KMS-11 (cell line): ENCODE measurements around the gene ARHGAP9.
A peak's percentile ranks its signal among the peaks of the same experiment; 100 is the strongest.

Experiments used
- H2AFZ ChIP-seq: fragments of 200-600 bp; sonication (generic); 2 replicates; pipeline ENCODE4 v1.6.1; 2016; ENCODE audit warnings: antibody characterized with exemption, mixed run types, low read depth
- H3K27ac ChIP-seq: fragments of 200-600 bp; sonication (generic); 2 replicates; pipeline ENCODE4 v1.6.1; 2016; ENCODE audit warnings: mild to moderate bottlenecking, mixed run types
- H3K27me3 ChIP-seq: fragments of 200-600 bp; sonication (generic); 2 replicates; pipeline ENCODE4 v1.6.1; 2017; ENCODE audit warnings: mild to moderate bottlenecking, low read depth, mixed run types, moderate library complexity; ENCODE audit not compliant: insufficient read depth
- H3K36me3 ChIP-seq: fragments of 200-600 bp; sonication (generic); 2 replicates; pipeline ENCODE4 v1.6.1; 2017; ENCODE audit warnings: mild to moderate bottlenecking, mixed run types; ENCODE audit not compliant: insufficient read depth
- H3K4me1 ChIP-seq: fragments of 200-600 bp; sonication (generic); 2 replicates; pipeline ENCODE4 v1.6.1; 2016; ENCODE audit warnings: mild to moderate bottlenecking, low read depth, mixed run types; ENCODE audit not compliant: poor library complexity, severe bottlenecking
- H3K4me2 ChIP-seq: fragments of 200-600 bp; sonication (generic); 2 replicates; pipeline ENCODE4 v1.7.0; 2016; ENCODE audit warnings: mild to moderate bottlenecking, mixed run types
- H3K4me3 ChIP-seq: fragments of 200-600 bp; sonication (generic); IDR thresholded peaks from 2 replicates; pipeline ENCODE4 v1.6.1; 2017; ENCODE audit warnings: low read depth, low read length, mixed read lengths; ENCODE audit not compliant: insufficient read depth
- H3K79me2 ChIP-seq: fragments of 200-600 bp; sonication (generic); 2 replicates; pipeline ENCODE4 v1.6.1; 2016; ENCODE audit warnings: low read depth, mixed run types; ENCODE audit not compliant: insufficient read depth
- H3K9ac ChIP-seq: fragments of 200-600 bp; sonication (generic); 2 replicates; pipeline ENCODE4 v1.6.1; 2016; ENCODE audit warnings: mild to moderate bottlenecking, mixed run types
- H4K20me1 ChIP-seq: fragments of 200-600 bp; sonication (generic); 2 replicates; pipeline ENCODE4 v1.6.1; 2016; ENCODE audit warnings: mild to moderate bottlenecking, mixed run types; ENCODE audit not compliant: insufficient read depth
- CTCF ChIP-seq: fragments of 200-600 bp; sonication (generic); conservative IDR thresholded peaks from 2 replicates; pipeline ENCODE4 v1.6.1; 2017; ENCODE audit warnings: low read depth, mild to moderate bottlenecking, antibody characterized with exemption, low read length, moderate library complexity, mixed read lengths

The ARHGAP9 gene

GRCh38 chr12:57431654-57432188, 47.9 kb downstream of the ARHGAP9 start:
- no peak for TF ChIP-seq CTCF
- Histone ChIP-seq H4K20me1 (no peaks in the 10 kb centered on the region), H3K27me3 (no peaks in the 10 kb centered on the region), H3K36me3 (no peaks in the 10 kb centered on the region), H2AFZ (peak overlapping the region; percentile 88), H3K79me2 (peaks cover 6% of the 10 kb centered on the region; the same call in 1 of the 2 replicates), H3K9ac (peak overlapping the region; percentile 71; the same call in 1 of the 2 replicates), H3K27ac (peak overlapping the region; percentile 64), H3K4me3 (no peak overlapping the region), H3K4me2 (peak overlapping the region; percentile 90), H3K4me1 (peaks cover 14% of the 10 kb centered on the region)

- peaks cover 6% of the 10 kb centered on the region; the same call in 1 of the 2 replicates for H3K79me2 ChIP-seq
- peak within 1 kb of the TSS; percentile 88 for H2AFZ ChIP-seq
- H3K36me3 ChIP-seq = no peaks in the 10 kb centered on the region
- H3K27ac ChIP-seq = peak within 1 kb of the TSS; percentile 64
- H3K4me3 ChIP-seq = no peak within 1 kb of the TSS
- peak within 1 kb of the TSS; percentile 90 for H3K4me2 ChIP-seq
- H3K9ac ChIP-seq = peak within 1 kb of the TSS; percentile 71
- peaks cover 14% of the 10 kb centered on the region for H3K4me1 ChIP-seq
- TF ChIP-seq CTCF = 0 out of 2 replicates have a peak, but pooled peaks have one; percentile 1
- no peaks in the 10 kb centered on the region for H4K20me1 ChIP-seq
- no peaks in the 10 kb centered on the region for H3K27me3 ChIP-seq
Observed at GRCh38 chr12:57430931-57431566, 48.6 kb downstream of the ARHGAP9 start, which contains the start of gene R3HDM2. Gene R3HDM2, minus strand, starts transcription at chr12:57431043. Its CDS starts 120,615 bp downstream, at chr12:57310428.

GRCh38 chr12:57430112-57430930, 49.3 kb downstream of the ARHGAP9 start:
- TF ChIP-seq CTCF = peak; percentile 32; the same call in 1 of the 2 replicates
- peak overlapping the region; percentile 58 for H2AFZ ChIP-seq
- H3K27me3 ChIP-seq = no peaks in the 10 kb centered on the region
- H3K4me2 ChIP-seq = peak overlapping the region; percentile 48
- H3K79me2 ChIP-seq = peaks cover 6% of the 10 kb centered on the region; the same call in 1 of the 2 replicates
- H4K20me1 ChIP-seq = no peaks in the 10 kb centered on the region
- H3K36me3 ChIP-seq = no peaks in the 10 kb centered on the region
- H3K4me1 ChIP-seq = peaks cover 14% of the 10 kb centered on the region
- H3K4me3 ChIP-seq = no peak overlapping the region
- peak overlapping the region; percentile 71 for H3K9ac ChIP-seq
- peak overlapping the region; percentile 64 for H3K27ac ChIP-seq

GRCh38 chr12:57429473-57430111, 50.1 kb downstream of the ARHGAP9 start:
- H3K27ac ChIP-seq = peak overlapping the region; percentile 64
- no peaks in the 10 kb centered on the region for H3K27me3 ChIP-seq
- peaks cover 6% of the 10 kb centered on the region; the same call in 1 of the 2 replicates for H3K79me2 ChIP-seq
- peak overlapping the region; percentile 71; the same call in 1 of the 2 replicates for H3K9ac ChIP-seq
- no peak overlapping the region for H3K4me3 ChIP-seq
- peaks cover 14% of the 10 kb centered on the region for H3K4me1 ChIP-seq
- no peaks in the 10 kb centered on the region for H4K20me1 ChIP-seq
- H3K4me2 ChIP-seq = peak overlapping the region; percentile 48
- H3K36me3 ChIP-seq = no peaks in the 10 kb centered on the region
- TF ChIP-seq CTCF = no peak
- H2AFZ ChIP-seq = peak overlapping the region; percentile 58; the same call in 1 of the 2 replicates
